Stimulated activated CD4-positive, alpha-beta T cell treated with anti-CD3 and anti-CD28 coated beads, Interleukin-4, amount 100 ng/mL, for 1 hour (primary cell): ENCODE data around the gene NES.
A peak's percentile ranks its signal among the peaks of the same experiment; 100 is the strongest.

ENCODE experiments used
- DNase-seq: peaks from one replicate; pipeline ENCODE4 v3.0.0-alpha.2; 2020

NES gene

DNA sequence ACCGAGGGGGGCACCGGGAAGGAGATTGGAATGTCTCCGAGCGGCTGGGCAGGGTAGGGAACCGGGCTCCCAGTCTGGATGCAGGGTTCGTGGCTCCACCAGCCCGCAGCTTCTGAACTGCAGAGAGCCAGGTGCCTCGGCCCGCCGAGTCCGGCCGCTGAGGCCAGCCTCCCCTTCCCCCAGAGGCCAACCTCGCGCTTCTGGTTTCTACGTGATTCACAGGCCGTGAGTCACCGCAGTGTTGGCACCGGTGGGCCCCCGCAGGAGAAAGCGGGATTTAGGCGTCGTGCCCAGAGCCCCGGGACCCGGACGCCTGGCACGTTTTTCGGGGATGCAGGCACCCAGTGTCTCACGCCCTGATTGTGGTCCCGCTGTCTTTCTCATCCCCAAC is 27.7 kb upstream of the NES start:
- peak; percentile 54 for DNase-seq

DNA sequence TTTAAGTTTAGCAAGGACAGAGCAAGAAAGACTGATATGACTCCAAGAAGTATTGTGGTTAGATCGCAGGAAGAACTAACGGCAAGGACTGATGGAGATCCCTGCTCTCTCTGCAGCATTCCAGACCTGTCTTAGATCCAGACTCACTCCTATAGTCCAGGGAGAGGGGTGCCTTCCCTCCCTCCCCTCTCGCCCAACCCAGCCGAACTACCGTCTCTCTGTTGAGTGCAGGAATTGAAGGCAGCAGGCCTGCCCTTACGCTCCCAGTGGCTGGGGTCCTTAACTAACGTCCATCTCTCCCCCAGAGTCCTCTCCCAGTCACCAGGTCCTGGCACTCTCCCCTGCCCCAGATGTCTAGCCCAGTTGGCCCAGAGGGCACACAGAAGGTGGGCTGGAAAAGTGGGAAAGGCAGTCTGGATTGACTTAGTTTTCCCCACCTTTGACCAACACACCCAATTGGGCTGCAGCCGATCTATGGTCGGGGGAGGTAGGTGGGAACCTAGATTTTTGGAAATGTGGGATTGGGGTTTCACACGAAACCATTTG is 27.0 kb upstream of the NES start:
- DNase-seq: no peak

DNA sequence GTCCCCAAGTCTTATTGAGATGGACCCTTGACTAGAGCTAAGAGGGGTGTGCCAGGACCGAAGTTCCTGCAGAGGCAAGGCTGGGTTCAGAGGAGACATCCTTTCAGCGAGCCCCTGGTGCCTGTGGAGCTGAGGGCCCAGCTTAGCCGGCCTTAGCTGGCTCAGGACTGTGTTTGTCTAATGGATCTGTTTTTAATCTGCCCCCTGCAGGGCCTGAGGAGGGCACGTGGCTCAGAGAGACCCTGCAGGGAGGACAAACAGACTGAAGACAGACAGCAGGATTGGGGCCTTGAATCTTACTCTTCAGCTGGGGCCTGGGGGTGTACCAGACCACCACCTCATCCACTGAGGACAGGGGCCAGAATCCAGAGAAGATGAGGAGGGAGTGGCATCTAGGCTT is 26.5 kb upstream of the NES start:
- no peak for DNase-seq

DNA sequence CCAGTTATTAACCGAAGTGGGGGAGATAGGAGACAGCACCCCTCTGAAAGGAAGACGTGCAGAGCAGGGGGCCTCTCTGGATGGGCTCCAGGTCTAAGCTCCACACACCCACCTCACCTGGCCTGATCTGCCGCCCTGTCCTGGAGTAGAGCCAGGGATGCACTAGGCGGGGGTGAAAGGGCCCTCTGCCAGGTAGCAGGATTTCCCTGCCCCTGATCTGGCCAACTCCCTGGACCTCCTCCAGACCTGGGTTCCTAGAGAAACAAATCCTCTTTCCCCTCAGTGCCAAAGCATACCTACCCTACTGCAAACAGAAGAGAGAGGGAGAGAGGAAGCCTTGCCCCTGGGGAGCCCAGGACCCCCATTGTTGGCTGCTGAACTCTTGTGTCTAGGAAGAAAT is 26.1 kb upstream of the NES start:
- DNase-seq: no peak

DNA sequence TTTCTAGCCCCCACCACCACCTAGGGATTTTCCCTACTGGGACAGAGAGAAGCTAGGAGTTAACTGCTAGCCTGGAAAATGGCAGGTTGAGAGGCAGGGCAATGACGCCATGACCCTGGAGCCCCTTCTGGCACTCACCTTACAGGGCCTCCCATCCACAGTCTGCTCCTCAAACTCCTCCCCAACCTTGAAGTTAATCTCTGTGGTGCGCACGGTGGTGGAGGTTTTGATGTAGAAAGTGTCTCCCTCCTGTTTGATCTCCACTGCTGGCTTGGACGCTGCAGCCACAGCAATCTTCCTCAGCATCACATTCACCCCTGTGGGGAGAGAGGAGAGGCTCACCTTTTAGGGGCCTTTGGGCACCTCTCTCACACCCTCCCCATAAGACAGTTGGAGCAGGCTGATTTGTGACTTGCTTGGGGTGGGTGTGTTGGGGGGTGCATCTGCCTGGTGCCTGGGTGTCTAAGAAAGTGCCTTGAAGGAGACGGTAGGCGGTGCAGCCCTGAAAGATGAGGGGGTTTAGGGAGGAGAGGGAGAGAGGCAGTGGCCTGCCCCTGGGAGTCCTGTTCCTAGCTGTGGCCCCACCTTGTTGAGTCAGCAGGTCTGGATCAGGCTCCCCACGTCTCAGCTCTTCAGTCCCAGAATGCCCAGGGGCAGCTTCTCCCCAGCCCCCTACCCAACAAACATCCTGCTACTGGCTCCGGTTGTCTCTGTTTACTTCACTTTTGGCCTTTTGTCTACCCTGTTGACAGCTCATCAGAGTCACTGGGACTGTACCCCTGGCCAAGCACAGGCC is 23.7 kb upstream of the NES start:
- no peak for DNase-seq

DNA sequence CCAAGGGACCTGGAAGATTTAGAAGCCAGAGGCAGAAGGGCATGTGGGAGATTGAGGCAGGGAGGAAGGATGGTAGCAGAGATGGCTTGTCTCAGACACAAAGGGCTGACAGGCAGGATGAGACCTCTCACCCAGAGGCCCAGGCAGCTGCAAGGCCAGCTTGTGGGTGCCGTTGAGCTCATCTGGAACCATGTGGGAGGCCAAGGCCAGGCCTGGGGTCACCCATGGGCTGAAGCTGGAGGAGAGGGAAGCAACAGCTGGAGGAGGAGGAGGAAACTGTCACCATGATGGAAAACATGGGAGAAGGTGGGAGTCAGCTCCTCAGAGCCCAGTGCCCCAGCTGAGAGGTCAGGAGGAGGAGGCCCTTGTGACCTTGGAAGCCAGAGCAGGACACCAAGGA is 21.8 kb upstream of the NES start:
- DNase-seq: no peak

DNA sequence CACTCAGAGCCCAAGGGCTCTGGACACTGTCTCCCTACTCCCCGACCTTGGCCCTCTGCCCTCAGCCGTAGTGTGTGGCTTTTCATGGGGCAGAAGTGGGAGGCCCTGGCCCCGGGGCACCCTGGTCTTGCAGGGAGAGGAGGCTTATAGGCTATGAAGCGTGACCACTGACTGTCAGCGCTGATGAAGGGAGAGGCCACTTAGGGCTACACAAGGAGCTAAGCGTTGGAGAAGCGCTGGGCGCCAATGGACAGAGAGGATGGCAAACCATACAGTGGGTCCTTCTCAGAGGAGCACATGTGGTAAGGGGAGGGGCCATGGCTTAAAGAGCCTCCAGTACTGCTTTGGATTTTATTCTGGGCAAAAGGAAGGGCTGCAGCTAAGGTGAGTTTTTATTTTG is 20.3 kb upstream of the NES start:
- DNase-seq: no peak

DNA sequence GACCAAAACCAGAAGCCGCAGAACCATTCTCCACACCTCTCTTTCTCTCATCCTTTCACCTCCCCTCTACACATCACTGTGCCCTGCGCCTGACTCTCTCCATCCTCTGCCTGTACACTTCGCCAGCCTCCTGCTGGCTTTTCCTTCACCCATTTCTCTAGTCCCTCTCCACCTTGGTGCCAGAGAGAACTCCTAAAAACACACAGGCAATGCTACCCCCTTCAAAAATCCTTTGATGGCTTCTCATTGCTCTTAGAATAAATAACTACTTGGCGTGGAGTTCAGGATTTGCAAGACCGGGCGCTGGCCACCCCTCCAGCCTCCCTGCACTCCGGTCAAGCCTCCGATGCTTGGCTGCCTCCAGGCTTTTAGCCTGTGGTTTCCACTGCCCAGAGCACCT is 19.5 kb upstream of the NES start:
- DNase-seq: no peak

DNA sequence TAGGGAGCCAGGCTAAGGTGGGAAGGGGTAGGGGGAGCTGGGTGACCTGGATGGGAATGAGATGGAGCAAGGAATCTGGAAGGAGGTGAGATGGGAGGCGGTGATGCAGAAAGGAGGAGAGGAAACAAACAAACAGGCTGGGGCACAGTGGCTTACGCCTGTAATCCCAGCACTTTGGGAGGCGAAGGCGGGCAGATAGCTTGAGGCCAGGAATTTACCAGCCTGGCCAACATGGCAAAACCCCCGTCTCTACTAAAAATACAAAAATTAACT is 17.4 kb upstream of the NES start:
- DNase-seq: no peak

DNA sequence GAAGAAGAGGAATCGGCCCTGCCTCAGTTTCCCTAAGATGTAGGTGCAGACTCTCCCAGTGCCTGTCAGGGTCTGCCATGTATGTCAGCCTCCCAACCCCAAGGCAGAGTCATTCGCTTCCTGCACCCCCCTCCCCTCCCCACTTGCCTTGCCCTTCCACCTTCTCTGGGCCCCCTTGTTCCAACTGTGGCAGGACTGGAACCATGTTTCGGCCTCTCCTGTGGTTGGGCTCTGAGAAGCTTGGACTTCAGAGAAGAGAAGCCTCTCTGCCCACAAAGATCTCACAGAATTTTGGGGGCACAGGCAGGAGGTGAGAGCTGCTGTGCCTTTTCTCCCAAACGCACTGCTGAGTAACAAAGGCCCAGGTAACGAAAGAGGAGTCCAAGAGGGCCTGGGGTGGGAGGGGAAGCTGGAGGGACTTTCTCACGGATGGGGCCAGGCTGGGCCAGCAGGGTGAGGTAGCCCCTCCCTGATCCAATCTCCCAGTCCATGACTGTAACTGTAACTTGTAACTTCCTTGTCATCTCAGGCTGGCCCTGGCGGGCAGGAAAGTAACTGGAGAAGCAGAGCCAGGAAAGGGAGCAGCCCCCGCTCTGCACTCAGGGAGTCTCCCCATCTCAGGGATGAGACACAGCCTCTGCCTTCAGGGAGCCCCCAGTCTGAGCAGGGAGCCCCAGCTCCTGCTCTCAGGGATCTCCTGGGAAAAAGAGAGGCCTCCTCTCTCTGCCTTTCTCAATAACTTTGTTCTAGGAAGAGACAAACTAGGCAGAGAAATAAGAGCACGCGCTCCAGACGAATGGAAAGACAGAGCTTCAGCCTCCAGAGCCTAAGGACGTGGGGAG is 16.9 kb upstream of the NES start:
- DNase-seq: no peak

DNA sequence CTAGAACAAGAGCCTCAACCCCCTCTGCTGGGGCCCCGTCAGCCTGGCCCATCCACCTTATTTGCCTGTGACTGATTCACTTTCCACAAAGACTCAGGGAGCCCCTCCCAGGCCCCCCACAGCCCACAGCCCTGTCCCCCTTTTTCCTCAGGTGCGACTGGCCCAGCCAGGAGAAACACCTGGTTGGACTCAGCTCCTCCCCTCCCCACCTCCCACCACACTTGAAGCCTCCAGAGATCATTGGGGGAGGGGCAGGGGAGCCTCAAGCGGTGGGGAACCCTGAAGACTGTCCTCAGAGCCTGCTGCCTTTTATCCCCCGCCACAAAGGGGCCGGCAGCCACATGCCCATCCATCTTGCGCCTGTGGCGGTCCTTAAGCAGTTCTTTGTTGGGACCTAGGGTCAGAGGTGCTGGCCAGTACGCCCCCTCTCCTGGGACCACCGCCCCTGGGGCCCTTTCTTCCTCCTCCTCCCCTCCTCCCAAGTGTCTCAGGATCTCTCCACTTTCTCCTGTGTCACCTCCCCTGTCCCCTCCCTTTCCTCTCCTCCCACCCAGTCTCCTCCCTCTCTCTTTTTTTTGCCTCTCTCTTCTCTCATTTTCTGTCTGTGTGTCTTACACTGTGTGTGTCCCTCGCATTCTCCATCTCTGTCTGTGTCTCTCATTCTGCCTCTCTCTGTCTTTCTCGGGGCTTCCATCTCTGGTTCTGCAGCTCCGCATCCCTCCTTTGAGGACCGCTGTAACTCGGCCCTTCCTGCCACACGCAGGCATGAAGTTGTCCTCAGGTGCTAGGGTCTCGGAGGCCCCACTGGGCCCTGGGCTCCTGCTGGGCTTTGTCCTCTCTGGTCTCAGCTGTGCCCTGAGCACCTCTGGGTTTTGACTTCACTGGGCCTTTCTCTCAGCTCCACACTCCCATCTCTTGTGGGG is 16.0 kb upstream of the NES start:
- no peak for DNase-seq

DNA sequence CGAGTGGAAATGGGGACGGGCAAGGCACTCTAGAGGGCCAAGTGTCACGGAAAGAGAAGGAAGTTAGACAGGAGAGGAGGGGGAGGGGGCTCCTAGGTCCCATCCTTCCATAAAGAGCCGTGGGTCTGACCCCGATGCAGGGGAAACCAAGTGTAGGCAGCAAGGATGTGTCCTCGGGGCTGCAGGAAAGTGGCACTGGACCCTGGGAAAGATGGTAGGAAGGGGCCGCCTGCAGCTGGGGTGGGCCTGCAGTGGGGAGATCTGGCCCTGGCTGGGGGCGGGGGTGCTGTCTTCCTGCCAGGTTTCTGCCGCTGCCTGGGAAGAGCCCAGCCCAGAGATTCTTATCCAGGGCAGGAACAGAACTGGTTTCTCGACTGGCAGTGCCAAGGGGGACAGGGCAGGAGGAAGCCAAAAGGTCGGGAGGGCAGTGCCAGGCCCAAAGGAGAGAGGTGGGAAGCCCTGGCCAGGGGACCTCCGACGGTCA is 15.3 kb upstream of the NES start:
- no peak for DNase-seq

DNA sequence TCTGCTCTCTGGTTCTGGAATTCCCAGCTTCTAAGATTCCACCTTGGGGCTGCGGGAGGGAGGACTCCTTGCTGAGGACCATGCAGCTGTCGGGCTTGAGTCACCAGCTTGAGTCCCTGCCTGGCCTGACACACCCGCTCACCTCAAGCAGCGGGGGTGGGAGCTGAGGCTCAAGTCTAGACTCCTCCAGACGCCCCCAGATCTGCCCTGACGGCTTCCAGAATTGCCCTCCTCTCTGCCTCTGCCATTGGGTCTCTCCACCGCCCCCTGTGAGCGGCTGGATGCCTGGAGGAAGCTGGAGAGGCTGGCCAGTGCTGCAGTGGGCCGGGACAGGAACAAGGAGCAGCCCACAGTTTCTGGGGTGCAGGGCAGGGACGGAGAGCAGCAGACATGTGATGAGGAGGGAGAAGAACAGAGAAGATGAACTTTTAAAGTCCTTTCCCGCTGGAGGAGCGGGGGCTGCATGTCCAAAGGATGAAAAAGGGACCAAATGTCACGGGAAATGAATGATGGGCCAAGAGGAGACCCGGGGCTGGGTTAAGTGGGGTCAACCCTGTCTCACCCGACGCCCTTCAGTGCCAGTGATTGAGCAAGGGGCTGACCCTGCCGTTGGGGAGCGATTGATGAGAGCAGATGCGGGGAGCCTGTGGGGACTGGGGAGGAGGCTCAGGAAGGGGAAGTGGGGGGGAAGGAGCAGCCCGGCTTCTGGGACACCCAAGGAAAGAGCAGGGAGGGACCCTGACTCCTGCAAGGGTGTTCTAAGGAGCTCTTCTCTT is 14.6 kb upstream of the NES start:
- no peak for DNase-seq

DNA sequence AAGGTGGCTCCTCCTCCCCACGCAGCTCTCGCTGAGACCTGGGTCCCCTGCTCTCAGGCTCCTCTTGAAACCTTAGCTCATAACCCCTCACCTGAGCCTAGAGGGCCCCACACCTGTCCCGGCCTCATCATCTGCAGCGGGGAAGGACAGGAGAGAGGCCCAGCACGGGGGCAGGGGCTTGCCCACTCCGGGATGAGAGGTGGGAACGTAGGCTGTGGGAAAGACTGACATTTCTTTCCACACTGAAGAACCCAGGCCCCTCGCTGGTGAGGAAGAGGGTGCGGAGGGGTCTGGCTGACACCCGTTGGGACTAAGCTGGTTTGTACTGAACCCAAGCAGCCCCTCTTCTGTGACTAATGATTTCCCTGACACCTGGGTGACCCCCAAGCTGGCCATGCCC is 14.0 kb upstream of the NES start:
- no peak for DNase-seq

DNA sequence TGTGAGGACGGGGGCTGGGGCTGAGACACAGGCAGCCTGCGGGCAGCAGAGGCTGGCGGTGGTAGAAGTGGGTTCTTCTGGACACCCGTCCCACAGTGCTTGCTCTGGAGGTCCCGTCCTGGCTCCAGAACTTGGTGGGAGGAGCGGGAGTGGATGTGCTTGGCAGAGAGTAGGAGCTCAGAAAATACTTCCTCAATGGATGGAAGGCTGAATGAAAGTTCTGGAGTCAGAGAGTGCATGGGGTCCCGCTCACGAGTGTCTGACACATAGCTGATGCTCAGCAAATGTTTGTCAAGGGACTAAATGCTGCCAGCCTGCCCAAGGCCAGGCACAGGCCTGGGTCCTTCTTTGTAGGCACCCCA is 13.4 kb upstream of the NES start:
- no peak for DNase-seq

DNA sequence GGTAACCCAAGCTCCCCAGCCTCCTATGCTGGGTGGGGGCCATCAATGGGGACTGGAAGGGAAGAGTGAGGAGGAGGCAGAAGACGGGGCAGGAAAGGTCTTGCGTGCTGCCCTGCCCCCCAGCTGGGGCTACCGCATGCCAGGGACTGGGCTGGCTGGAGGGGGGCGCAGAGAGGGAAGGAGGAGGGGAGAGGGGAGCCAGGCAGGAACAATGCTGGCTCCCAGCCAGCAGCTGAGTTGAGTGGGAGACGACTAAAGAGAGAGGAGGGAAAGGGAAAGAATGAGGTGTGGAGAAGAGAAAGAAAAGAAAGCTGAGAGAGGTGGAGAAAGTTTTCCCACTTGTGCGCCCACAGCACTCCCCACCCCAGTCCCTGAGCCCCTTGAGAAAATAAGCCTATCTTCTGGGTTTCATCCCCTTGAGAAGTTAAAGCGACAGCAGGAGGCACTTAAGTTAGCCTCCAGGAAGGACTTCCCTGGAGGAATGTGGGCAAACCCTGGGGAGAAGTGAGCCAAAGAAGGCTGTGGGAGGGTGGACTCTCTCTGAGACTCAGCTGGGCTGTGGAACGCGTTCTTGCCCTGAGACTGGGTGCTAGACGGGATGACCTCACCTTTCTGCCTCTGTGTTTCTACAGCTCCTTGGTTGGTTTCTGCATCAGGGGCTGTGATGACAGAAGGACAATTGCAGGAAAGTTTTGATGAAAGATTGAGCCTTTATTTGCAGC is 12.9 kb upstream of the NES start:
- DNase-seq: no peak

DNA sequence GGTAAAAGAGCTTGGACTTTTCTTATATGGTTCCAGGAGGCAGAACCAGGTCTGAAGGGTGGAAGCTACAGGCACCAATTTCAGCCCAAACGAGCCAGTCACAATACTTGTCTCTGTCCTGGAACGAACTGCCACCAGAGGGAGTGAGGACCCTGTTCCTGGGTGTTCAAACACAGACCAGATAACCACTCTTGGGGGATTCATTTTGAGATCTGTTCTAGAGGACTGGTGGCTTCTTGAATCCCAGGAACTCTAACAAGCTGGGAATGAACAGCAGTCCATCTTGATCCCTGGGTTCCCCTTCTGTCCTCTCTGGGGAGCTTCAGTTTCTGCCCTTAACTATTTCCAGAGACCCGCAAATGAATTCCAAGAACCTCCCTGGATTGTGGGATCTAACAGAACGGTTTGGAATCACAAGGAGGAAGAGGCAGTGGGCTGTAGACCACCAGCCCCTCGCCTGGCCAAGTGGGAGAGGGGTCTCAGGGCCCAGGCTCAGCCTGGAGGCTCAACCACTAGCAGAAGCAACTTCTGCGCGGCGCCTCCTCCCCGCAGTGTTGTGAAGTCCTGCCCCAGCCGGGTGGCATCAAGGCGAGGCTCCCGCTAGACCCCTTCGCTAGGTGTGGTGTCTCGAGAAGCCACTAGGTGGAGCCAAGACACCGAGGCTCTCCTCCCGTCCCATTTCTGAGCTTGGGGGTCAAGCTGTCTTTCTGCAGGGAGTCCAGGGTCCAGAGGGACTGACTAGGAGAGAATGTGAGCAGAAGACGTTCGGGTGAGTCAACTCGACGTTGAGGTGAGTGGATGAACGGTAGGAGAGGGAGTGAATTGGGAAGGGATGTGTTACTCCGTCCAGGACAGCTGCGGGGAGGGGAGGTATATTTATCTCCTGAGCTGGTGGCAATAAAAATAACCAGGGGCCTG is 12.1 kb upstream of the NES start:
- DNase-seq: peak; percentile 74

DNA sequence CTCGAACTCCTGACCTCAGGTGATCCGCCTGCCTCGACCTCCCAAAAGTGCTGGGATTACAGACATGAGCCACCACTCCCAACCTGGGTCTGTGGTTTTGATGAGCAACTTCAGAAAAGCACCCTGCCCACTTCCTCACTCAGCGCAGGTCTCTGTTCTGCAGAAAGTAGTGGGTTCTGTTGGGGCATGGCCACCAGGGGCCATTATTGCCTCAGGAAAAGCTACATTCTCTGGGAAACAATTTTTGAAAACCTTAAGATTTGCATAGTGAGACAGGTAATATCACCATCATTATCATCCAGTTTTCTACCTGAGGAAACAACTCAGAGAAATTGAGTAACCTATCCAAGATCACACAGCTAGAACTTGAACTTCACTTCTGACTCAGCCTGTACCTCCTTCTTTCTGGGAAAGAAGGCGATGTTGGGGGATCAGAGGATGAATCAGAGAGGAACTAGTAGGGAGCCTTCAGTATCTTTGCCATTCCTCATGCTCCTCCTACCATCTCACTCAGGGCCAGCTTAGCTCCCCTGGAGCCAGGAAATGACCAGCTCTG is 7.1 kb upstream of the NES start:
- no peak for DNase-seq

DNA sequence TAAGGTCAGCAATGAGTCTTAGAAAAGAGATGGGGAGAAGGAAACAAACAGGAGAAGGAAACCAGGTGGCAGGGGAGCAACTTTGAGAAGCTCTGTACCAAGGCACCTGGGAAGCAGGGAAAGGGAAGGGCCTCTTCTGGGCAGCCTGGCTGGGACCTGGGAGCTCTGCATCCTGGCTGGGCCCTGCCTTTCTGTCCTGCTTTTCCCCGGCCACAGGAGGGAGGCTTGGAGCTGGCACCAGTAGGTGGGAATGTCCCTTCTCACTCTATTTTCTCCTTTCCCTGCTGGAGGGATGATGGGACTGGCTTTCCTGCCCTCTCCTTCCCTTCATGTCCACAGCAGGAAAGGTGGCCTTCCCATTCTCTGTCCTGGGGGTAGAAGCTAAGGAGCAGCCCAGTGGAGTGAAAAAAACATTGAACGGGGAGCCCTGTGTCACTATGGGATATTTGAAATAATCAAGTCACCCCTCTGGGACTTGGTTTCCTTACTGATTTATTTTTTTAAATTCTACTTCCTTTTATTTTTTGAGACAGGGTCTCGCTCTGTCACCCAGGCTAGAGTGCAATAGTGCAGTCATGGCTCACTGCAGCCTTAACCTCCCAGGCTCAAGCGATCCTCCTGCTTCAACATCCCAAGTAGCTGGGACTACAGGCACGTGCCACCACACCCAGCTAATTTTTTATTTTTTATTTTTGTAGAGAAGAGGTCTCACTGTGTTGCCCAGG is 5.1 kb upstream of the NES start:
- DNase-seq: no peak
